ENCODE measurements around the gene AGAP3. TPM values are rescaled to one million over a fixed set of nuclear protein-coding genes. Genes with fewer than 3 reads are reported as not detected.

AGAP3 gene
- total and polyA plus RNA-seq, 12 donors, result 40.2 to 93.4 (median 50.3) TPM

DNA sequence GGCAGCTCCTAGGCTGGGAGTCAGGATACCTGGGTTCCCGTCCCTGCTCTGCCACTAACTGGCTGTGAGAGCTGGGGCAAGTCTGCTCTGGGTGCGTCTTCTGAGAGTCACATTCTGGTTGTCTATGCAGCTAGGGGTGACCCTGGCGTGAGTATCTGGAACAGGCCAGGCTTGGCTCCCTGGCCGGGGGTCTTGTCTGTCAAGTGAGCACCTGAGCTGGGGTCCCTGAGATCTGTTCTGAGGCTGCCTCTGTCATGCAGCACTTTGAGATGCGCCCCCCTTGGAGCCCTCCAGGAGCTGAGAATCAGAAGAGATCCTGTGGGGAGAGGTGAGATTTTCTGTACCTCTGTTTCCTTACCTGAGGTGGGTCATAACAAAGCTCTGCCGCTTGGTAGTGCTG, 7.5 kb downstream of the AGAP3 start:
- Histone ChIP-seq H3K27me3 (no peaks in the 10 kb centered on the region), H3K4me1 (peaks cover 13 to 67% (median 35%) of the 10 kb centered on the region in 9 donors), H3K27ac (no peak overlapping the region), H3K9me3 (no peaks in the 10 kb centered on the region), H3K36me3 (peaks cover 0 to 18% (median 0%) of the 10 kb centered on the region in 9 donors), H3K4me3 (no peak overlapping the region)
- DNase-seq, result no peak
- TF ChIP-seq, protein P1, sequence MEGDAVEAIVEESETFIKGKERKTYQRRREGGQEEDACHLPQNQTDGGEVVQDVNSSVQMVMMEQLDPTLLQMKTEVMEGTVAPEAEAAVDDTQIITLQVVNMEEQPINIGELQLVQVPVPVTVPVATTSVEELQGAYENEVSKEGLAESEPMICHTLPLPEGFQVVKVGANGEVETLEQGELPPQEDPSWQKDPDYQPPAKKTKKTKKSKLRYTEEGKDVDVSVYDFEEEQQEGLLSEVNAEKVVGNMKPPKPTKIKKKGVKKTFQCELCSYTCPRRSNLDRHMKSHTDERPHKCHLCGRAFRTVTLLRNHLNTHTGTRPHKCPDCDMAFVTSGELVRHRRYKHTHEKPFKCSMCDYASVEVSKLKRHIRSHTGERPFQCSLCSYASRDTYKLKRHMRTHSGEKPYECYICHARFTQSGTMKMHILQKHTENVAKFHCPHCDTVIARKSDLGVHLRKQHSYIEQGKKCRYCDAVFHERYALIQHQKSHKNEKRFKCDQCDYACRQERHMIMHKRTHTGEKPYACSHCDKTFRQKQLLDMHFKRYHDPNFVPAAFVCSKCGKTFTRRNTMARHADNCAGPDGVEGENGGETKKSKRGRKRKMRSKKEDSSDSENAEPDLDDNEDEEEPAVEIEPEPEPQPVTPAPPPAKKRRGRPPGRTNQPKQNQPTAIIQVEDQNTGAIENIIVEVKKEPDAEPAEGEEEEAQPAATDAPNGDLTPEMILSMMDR (IDR thresholded peaks at IDR 0.05), result no peak
- no peak for ATAC-seq
- WGBS, 2 donors, result 94 to 95% methylated on average over 6 of the region's 6 CpGs
- intact Hi-C loops (cut with DNase I), result loop anchor here in 1 of 10 donors (5.0 kb wide), 1 partner anchor 66 kb away; the partner anchor contains the start of gene ABCB8

DNA sequence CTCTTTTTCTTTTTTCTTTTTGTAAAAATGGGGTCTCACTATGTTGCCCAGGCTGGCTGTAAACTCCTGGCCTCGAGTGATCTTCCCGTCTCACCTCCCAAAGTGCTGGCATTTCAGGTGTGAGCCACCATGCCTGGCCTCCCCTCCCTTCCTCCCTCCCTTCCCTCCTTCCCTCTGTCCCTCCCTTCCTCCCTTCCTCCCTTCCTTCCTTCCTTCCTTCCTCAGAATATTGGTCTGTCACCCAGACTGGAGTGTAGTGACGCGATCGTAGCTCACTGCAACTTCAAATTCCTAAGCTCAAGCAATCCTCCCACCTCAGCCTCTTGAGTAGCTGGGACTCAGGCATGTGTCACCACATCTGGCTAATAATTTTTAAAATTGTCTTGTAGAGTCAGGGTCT, 8.4 kb downstream of the AGAP3 start:
- 69 to 73% methylated on average over 5 of the region's 5 CpGs for WGBS, 2 donors
- H3K4me1 ChIP-seq, result peaks cover 15 to 63% (median 31%) of the 10 kb centered on the region in 9 donors
- intact Hi-C loops (cut with DNase I), result loop anchor here in 1 of 10 donors (5.0 kb wide), 1 partner anchor 67 kb away; the partner anchor contains the start of gene ABCB8
- no peaks in the 10 kb centered on the region for H3K9me3 ChIP-seq
- no peak overlapping the region for H3K4me3 ChIP-seq
- TF ChIP-seq, protein P1 (IDR thresholded peaks at IDR 0.05), result no peak
- no peaks in the 10 kb centered on the region for H3K27me3 ChIP-seq
- no peak for ATAC-seq
- H3K36me3 ChIP-seq, result peaks cover 0 to 18% (median 0%) of the 10 kb centered on the region in 9 donors
- no peak overlapping the region for H3K27ac ChIP-seq
- DNase-seq, result no peak

DNA sequence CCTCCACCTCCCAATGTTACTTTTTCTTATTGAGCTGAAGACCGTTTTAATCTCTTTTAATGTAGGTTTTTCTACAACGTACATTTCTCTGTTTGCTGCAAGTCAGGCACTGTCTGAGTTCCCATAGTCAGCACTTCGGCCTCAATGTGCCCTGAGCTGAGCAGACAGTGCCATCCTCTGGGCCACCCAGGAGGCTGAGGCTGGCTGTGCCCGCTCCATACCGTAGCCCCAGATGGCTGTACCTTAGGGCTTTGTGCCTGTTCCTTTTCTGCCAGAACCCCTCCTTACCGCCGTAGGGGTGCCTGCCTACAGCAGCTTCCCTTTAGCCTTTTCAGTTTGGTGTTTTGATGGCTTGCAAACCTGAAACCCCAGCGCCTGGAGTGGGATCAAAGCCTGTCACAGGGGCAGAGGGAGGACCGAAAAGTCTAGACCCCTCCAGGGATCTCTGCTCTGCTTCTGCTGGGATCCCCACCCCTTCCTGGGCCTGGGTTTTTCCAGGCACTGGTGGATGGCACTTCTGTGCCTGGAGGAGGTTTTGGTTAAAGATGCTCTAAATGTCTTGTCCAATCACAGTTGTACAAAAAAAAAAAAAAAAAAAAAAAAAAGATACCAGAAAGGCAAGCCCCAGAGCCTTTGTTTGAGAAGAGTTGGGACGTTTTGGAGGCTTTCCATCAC, 9.0 kb downstream of the AGAP3 start:
- Histone ChIP-seq H3K27me3 (no peaks in the 10 kb centered on the region), H3K27ac (no peak overlapping the region), H3K4me1 (peaks cover 10 to 63% (median 26%) of the 10 kb centered on the region in 9 donors), H3K4me3 (no peak overlapping the region), H3K9me3 (no peaks in the 10 kb centered on the region), H3K36me3 (peaks cover 0 to 18% (median 0%) of the 10 kb centered on the region in 9 donors)
- intact Hi-C loops (cut with DNase I), result no loop called here
- WGBS, 2 donors, result 75 to 79% methylated on average over 10 of the region's 10 CpGs
- ATAC-seq (no peak), DNase-seq (no peak)
- TF ChIP-seq, protein P1 (IDR thresholded peaks at IDR 0.05), result no peak

DNA sequence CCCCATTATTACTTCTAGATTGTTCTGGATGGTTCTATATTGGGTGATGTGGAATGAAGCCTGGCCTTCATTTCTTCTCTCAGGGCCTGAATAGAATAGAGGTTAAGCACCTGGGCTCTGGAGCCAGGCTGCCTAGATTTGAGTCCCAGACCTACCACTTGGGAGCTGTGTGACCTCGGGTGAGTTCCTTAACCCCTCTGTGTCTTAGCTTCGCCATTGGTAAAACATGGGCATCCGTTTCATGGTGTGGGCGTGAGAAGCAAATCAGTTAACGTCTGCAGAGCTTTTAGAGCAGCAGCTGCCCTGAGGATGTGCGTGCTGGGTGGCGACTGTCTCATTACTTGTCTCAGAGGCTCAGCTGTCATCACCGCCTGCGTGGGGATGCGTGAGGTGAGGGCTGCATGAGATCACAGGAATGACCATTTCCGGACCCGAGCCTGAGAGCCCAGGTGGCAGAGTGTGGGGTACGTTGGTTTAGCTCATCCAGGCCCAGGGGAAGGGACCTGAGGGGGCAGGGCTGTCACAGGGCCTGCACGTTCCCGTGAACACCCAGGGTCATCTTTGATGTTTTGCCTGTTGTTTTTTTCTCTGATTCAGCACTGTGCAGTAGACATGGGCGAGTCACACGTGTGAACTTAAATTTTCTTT, 9.7 kb downstream of the AGAP3 start:
- Histone ChIP-seq H3K36me3 (peaks cover 0 to 18% (median 0%) of the 10 kb centered on the region in 9 donors), H3K27me3 (no peaks in the 10 kb centered on the region), H3K27ac (no peak overlapping the region), H3K4me3 (no peak overlapping the region), H3K9me3 (no peaks in the 10 kb centered on the region), H3K4me1 (peaks cover 5 to 62% (median 24%) of the 10 kb centered on the region in 9 donors)
- intact Hi-C loops (cut with DNase I), result no loop called here
- ATAC-seq (no peak), DNase-seq (no peak)
- TF ChIP-seq, protein P1 (IDR thresholded peaks at IDR 0.05), result no peak
- WGBS, 2 donors, result 80 to 81% methylated on average over 17 of the region's 17 CpGs

Measured in heart right ventricle (tissue), 16 donors.